ENCODE data around the gene VOPP1.

Gene VOPP1

DNA sequence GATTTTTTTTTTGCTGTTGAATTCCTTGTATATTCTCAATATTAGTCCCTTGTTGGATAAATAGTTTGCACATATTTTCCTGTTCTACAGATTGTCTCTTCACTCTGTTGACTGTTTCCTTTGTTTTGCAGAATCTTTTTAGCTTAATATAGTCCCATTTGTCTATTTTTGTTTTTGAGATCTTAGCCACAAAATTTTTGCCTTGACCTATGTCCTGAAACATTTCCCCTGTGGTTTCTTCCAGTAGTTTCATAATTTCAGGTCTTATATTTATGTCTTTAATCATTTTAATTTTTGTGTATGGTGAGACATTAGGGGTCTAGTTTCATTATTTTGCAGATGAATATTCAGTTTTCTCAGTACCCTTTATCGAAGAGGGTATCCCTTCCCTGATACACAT is 114.5 kb downstream of the VOPP1 start:
- no peak for DNase-seq

DNA sequence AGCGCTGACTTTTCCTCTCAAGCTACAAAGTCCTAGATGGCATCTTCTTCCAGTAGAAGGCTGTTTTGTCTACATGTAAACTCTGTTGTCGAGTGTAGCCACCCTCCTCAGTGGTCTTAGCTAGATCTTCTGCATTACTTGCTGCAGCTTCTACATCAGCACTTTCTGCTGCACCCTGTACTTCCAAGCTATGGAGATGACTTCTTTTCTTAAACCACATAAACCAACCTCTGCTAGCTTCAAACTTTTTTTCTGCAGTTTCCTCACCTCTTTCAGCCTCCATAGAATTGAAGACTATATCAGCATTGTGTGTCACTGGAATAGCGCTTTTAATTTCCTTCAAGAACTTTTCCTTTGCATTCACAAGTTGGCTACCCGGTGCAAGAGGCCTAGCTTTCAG is 119.3 kb downstream of the VOPP1 start:
- no peak for DNase-seq

DNA sequence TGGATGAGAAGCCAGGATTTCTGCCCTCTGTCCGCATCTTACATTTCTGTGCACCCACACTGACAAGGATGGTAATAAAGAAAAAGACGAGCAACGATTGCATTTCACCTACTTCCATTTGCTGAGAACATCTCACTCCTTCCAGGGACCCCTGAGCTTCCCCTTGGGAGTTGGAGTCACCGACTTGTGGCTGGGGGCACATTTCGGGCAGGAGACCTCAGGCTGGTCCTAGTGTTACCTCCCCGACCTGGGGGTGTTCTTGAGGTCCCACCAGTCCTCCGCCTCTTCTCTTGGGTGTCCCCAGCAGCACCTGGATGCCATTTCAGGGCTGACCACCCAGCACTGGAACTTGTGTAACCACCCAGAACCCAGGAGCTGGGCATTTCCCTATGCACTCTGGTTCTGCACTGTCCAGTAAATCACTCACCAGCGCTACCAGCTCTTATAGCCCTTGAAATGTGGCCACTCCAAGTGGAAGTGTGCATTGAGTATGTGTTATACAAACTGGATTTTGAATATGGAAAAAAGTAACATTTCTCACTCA is 122.2 kb downstream of the VOPP1 start:
- DNase-seq, result no peak

GRCh38 chr7:55449205-55449991 is 122.9 kb downstream of the VOPP1 start:
- no peak for DNase-seq

DNA sequence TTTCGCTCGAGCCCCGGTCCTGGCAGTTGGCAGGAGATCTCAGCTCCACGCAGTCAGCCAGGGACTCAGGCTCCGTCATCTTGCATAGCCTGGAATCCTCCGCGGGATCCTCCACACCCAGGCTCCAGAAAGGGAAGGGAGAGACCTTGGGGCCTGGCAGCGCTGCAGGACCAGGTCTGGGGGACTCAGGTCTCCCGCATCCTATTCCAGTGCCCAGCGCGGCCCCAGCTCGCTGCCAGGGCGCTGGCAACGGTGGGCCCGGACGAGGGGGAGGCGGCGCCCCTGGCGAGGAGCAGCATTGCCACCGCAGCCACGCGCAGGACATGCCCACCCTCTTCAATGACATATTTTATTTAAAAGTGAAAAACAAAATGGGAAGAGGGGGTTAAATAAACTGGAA is 123.8 kb downstream of the VOPP1 start:
- DNase-seq, result no peak

DNA sequence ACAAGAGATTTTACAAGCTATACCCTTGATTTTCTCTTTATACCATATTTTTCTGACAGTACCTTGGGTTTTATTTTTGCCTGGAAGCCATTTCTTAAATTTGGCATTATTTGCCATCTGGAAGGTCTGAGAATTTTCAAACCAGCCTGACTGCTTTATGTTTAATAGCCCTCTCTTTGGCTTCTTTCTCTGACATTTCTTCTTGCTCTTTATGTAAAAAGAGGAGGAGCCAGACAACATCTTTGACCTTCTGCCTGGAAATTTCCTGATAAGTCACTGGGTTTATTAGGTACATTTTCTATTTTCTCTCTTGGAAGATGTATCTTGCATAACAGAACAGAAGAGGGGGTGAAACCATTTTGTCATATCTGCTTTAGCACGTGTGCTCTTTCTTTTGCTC is 127.5 kb downstream of the VOPP1 start:
- no peak for DNase-seq

DNA sequence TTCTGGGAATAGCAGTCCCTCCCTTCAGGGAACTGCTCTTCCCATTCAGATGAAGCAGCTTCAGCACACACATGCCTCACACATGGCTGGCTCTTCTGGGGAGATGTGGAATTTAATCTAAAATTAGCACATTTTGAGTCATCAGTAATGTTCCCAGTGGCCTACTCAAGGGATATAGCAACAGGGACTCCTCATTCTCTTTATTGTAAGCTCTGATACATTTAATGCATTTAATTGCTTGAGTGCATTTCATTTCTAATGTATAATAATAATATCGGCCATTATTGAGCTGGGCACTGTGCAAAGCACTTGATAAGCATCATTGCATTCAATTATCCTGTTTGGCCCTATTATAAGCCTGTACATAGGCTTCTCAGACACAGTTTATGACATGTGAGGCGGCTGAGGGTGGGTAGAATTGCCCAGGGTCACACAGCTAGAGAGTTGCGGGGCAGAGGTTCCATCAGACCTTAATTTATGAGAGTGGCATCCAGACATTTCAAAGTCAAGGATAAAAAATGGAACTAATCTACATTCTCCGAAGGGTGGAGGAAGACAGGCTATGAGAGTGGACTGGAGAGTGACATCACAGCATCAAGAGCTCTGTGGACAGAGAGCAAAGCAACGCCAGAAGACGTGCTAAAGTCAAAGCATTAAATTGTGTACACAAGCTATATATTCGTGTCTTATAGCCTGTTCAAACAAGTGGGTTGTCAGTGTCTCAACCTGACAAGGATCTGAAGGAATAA is 130.4 kb downstream of the VOPP1 start:
- no peak for DNase-seq

DNA sequence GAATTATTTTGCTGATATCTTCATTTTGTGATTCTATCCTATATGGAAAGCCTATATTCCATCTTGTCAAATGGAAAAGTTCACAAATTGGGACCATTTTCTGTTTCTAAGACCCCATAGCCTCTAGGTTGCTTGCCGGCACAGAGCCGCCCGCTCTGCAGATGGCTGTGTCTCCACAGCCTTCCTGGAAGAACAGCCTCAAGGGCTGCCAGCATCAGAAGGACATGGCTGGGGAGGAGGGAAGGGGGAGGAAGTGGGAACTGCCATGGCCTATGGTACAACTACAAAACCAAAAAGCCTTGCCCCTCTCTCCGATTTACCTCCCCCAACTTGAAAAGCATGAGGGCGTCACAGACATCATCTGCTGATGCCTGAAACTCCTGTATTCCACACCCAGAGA is 131.3 kb downstream of the VOPP1 start:
- no peak for DNase-seq

DNA sequence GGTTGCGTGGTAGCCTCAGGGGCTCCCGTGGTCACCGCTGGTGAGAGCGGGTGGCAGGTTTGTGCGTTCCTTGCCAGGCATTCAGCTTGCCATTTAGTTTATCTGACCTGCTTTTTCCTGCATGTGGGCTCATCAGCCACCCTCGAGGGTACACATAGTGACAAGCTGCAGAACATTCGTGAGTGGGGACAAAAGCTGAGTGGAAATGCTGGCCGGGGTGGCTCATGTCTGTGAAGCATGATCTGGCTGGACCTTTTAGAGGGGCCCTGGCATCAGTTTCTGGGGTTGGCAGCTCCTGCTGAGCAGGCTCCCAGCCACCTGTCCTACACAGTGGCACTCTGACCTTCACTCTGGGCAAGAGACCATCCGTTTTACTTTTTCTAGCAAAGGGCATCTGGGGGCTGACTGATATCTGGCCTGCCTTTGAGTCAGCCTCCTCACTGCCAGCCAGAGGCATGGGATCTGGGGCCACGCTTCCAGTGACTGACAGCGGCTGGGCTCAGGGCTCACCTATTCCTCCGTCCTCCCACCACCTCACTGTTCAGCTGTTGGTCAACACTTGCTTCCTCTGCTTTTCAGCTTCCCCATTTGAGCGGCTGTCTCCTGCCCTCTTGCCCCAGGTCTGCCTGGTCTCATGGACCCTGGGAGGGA is 132.1 kb downstream of the VOPP1 start:
- DNase-seq, result no peak

DNA sequence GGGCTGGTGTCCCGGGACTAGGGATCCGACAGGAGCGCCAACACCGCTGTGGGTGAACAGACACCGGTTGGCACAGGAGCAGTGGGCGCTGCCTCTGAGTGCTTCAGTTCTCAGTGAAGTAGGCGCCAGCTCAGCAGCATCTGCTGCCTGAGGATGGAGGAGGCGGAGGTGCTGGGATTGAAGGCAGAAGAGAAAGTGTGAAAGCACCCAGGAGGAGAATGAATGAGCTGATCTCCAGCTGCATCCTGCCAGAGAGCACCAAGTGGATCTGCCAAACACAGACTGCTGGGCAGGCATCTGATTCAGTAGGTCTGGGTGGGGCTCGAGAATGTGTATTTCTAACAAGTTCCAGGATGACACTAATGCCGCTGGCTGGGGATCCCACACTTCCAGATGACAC is 132.7 kb downstream of the VOPP1 start:
- DNase-seq, result no peak

DNA sequence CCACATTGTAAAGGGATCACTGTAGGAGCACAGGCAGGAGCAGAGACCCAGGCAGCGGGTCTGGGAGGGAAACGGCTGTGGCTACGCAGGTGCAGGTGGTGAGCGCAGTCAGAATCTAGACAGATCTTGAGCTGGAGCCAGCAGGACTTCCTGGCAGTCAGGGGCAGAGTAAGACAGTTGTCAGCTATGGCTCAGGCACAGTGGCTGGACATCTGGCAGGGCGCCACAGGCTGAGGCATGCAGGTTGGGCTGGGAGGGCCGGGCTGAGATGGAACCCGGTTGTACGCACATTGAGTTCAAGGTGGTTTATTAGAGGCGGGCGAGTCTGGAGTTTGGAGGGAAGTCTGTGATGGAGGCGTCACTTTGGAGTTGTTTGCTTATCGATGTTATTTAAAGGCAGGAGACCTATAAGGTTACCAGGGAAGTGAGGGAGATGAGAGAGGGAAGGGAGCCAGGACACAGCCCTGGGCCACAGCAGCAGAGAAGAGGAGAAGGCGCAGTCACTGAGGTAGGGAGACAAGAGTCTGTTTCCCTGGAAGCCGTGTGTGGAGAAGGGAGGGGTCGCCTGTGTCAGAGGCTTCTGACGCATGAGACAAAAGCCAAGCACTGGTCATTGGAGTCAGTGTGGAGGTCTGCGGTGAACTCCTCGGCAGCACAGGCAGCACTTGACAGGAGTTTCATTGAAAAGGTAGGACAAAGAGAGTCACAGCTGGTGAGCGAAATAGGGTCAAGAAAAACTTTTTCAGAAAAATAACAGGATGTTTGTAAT is 133.4 kb downstream of the VOPP1 start:
- DNase-seq, result no peak

DNA sequence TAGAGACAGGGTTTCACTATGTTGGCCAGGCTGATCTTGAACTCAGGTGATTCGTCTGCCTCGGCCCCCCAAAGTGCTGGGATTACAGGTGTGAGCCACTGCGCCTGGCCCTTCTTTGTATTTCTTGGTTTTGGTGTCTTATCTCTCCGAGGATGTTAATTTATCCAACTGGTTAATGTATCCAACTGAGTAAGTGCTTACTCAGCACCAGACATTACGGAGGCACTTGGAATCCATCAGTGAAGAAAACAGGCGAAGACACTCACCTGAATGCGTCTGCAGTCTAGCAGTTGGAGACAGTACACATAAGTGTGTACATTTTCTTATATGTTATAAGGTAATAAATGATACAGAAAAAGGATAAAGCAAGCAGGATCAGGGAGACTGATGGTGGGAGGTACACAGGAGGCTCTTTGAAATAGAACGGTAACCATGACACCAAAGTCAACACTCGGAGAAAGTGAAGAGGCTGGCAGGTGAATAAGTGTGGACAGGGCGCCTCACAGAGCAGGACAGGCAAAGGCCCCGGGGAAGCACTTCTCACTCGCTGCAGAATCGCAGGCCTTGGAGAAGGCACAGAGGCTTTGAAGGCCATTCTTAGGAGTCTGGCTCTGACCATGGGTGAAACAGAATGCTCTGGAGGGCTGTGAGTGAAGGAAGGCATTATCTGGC is 134.1 kb downstream of the VOPP1 start:
- DNase-seq, result no peak

DNA sequence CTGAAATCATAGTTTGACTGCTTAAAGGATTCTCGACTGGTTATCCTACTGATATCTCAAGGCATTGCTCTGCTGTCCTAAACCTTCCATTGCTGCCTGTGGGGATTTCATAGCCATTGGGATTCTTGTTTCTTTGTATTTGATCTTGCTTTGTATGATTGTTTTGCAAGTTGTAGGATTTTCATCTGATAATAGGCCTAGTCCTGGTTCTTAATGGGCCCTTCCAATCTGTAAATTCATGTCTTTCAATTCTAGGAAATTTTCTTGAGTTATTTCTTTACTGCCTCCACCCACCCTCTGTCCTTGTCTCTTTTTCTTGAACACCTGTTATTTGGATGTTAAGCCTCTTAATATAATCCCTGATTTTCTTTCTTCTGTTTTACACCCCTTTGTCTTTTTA is 134.9 kb downstream of the VOPP1 start:
- no peak for DNase-seq

GRCh38 chr7:55436457-55436856 is 135.8 kb downstream of the VOPP1 start:
- no peak for DNase-seq

DNA sequence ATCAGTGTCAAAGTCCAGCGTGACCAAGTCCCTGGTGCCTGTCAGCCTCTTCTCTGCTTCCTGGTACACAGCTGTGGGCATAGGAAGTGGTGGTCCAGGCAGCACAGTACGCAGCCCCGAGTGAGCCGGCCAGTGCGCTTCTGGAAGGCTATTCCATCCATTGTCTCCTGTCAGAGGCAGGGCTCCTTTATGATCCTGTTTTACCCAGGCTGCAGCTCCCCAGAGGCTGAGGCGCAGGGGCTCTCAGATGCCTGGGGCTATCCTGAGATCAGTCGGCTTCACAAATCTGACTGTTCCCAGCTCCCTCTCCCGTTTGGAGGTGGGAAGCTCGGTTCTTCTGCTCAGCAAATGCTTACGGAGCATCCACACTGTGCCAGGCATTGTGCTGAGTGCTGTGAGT is 136.8 kb downstream of the VOPP1 start:
- no peak for DNase-seq

- DNase-seq, result no peak
Measured at GRCh38 chr7:55432939-55433784, 139.1 kb downstream of the VOPP1 start.

DNA sequence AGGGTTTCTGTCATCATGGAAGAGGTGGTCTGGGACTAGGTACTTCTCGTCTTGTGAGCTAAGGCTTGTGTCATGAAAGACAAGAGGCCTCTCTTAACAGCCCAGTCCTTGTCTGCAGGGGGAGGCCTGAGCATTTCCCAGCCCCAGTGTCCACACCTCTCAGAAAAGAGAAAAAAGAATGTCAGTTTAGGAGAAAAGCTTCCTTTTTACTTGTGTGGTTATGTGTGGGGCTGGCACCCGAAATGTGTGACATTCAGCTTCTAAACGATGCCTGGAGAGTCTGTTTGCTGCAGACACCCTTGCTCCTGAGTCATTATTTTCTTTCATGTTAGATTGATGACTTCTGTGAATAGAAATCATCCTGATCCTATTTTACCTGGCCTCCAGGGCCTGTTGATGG is 139.8 kb downstream of the VOPP1 start:
- DNase-seq, result no peak

DNA sequence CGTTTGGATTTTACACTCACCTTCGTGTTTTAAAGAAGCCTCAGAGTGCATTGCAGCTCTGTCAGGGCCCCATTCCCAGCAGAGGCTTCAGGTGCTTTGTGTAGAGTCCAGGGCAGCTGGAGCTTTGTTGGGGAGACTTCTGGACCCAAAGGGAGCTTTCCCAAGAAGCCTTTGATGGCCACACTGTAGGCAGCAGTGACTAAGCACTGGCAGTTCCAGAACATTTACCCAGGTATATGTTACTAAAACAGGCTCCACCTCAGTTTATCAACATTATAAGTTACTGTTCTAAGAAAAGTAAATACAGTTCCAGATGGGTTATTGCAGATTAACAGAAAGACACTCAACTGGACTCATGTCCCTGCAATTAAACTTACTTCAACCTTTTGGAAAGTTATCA is 140.4 kb downstream of the VOPP1 start:
- no peak for DNase-seq

GRCh38 chr7:55429835-55430499 is 142.3 kb downstream of the VOPP1 start:
- DNase-seq, result no peak

DNA sequence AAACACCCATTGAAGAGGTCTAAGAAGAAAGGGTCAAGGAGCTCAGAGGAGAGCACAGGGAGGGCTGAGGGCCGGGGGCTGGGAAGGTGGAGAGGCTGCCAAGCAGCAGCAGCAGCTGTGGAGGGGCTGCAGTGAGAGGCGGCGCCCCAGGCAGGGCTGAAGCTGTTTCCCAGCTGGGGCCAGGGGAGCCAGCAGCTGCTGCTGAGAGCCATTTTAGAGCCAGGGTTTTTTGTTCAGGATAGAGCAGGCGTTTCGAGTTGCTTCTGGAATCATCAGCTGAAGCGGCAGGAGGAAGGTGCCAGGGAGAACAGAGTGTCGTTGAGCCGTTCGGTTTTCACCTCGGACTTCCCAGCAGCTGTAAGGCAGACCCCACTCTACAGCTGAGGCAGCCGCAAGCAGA is 144.5 kb downstream of the VOPP1 start:
- no peak for DNase-seq

- DNase-seq, result no peak
Measured at GRCh38 chr7:55427342-55427741, 145.0 kb downstream of the VOPP1 start.
